Dermis blood vessel endothelial cell (primary cell): ENCODE measurements around the gene SHLD1. TPM values are rescaled to one million over a fixed set of nuclear protein-coding genes. Genes with fewer than 3 reads are reported as not detected.

Experiments used
- DNase-seq: peaks from one replicate; pipeline ENCODE4 v3.0.0; 2010
- total RNA-seq: library from RNA; depleted of rRNA; stranded (reverse); fragments of >200 nt; gene quantifications from 2 replicates; pipeline ENCODE4 v1.2.3, GENCODE V29; 2014

SHLD1 gene
- total RNA-seq, 1 donor from 2014 or later, result 3.4 TPM

DNA sequence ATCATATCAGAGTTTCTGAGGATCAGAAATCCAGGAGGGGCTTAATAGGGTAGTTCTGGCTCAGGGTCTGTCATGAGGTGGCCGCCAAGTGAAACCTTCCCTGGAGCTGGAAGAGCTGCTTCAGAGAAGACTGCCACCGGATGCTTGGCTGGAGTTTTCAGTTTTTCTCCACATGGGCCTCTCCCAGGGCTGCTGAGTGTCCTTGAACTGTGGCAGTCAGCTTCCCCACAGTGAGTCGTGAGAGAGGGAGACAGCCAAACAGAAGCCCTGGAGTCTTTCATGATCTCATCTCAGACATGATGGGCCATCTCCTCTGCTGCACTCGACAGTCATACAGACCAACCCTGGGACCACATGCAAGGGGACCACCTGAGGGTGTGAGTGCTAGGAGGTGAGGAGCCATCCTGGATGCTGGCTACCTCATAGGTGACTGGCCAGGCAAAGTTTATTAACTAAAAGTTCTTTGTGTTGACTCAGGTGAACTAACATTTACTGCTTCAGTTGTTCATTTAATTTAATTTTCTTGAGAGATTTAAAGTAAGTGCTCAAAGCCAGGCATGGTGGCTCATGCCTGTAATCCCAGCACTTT is 71.5 kb downstream of the SHLD1 start:
- no peak for DNase-seq

DNA sequence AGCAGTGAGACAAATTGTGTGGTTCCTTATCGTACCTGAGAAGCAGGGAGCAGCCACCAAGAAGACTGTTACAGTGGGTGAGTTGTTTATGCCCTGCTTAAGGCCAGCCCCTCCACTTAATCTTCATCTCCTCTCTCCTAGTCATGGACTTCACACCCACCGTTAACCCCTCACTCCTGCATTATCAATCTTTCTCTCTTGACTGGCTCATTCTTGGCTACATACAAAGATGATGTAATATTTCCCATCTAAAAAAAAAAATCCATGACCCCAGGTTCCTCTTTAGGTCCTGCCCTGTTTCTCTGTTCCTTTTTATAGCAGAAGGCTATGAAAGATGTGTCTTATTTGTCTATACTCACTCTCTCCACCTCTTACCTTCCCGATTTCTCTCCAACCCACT is 72.4 kb downstream of the SHLD1 start:
- DNase-seq, result no peak

DNA sequence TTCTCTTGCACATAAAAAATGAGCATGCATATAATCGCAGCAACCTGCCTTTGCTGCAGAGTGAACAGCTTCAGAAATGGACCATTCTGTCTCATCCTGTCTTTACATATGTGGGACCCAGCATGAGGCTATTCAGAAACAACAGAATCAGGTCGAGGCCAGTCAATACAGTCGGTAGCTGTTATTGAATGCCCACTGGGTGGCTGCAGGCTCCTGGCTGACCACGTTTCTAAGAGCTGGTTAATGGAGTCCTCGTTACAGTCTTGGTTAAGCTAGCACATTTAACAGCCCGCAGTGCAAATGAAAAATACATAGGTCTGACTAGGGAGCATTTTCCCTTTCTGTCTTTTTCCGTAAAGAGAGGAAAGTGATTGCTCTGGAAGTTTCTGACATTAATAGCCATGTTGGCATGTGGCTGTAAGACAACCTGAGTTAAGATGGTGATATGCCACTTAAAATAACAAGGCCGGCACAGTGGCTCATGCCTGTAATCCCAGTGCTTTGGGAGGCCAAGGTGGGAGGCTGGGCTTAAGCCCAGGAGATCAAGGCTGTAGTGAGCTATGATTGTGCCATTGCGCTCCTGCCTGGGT is 75.0 kb downstream of the SHLD1 start:
- no peak for DNase-seq

DNA sequence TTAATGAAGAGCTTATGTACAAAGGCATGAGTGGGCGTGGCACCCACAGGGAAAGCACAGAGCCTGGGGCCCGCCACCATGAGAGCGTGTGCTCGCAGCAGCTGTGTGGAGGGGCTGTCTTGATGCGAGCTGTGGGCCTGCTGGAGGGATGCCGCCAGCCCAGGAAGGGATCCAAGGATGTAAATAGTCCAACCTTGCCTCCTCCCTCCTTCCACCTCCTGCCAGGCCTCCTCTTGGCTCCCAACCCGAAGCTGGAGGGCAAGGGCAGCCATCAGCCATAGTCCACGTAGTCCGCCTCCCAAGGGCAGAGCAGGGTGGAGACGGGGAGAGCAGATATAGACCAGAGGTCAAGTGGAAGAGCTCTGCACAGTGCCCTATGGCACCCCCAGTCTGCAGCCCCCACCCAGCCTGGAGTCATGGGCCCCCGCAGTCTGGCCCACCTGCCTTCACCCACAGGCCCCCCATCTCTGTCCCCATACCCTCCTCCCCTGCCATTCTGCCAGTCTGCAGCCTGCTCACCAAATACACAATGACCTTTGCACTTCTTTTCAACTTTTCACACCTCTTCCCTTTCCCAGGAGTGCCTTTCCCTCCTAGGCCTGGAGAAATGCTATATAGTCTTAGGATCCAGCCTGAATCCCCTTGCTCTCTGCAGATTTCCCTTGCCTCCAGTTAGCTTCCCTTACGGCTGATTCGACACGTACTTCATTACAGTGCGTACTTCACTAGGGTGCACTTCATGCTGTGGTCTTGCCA is 77.1 kb downstream of the SHLD1 start:
- no peak for DNase-seq

DNA sequence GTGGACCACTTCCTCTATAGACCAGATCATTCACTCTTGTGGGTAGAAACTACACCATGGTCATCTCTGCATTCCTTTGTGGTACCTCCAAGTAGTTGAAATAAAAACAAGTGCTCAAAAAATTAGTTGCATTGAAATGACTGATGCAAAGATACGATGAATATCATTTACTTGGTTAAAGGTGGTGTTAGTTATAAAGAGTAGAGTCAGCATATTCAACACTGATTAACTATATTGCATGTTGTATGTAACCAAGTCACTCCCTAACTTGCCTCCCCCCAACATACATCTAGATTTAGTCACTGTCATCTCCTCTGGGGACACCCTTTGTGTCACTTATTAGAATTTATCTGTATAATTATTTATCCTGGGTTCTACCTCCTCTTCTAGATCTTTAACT is 77.7 kb downstream of the SHLD1 start:
- no peak for DNase-seq

DNA sequence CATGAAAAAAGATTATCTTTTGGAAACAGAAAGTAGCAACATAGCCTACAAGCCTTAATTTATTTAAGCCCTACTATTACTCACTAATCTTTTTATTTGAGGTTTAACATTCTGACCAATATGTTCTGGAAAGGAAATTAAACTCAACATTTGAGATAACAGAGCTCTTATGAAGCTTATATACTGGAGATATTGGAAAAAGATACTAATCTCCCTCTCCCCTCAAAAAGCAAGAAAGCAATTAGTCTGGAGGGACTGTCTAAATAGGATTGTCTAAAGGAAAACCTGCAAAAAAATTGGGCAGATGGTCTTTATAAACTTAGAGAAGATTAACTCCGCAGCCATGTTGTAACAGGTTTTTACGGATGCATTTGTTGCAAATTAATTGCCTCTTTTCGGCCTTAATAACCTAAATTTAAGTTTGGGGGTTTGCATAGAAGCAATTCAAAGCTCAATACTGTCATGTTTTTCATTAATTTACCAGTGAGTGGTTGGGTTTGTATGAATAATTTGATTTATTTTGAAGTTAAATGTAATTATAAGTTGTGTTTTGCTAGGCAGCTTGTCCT is 79.1 kb downstream of the SHLD1 start:
- no peak for DNase-seq

DNA sequence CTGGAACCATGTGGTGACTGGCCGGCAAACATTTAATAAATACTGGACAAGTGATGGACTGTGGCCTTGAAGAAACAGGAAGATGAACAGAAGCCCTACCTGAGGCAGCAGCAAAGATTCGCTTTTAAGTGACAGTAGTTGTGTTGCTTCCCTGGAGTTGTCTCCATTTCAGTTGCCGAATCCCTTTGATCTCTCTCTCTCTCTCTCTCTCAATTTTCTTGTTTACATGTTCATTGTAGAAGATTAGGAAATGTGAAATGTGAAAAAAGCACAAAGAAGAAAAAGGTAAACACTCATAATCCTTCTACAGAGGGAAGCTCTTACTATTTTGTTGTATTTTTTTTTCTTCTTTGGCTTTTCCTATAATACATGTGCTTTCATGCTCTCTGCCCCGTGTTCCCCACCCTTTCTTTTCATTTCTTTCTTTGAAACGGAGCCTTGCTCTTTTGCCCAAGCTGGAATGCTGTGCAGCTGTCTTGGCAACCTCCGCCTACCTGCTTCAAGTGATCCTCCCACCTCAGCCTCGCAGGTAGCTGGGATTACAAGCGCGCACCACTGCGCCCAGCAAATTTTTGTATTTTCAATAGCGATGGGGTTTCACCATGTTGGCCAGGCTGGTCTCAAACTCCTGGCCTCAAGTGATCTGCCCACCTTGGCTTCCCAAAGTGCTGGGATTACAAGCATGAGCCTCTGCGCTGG is 81.5 kb downstream of the SHLD1 start:
- no peak for DNase-seq

DNA sequence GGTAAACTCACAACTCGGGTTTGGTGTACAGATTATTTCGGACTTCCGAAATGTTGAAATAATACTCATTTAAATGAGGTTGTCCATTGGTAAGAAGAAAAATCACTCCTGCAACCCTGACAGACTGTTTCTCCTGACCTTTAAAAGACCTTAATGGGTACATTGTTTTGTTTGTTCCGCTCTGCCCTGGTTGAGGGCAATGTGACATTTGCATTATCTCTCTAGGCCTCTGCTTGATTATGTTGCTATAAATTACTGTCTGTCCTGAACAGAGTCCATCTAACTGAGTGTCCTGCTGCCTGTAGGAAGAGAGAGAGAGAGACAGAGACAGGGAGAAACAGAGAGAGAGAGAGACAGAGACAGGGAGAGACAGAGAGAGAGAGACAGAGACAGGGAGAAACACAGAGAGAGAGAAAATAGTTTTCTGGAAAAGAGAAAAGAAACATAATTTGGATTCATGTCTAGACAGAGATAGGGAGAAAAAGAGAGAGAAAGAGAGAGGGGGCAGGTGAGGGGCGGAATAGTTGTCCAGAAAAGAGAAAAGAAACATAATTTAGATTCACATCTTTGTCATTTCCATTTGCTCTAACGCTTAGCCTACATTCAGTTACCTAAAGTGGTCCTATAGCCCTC is 83.2 kb downstream of the SHLD1 start:
- no peak for DNase-seq

DNA sequence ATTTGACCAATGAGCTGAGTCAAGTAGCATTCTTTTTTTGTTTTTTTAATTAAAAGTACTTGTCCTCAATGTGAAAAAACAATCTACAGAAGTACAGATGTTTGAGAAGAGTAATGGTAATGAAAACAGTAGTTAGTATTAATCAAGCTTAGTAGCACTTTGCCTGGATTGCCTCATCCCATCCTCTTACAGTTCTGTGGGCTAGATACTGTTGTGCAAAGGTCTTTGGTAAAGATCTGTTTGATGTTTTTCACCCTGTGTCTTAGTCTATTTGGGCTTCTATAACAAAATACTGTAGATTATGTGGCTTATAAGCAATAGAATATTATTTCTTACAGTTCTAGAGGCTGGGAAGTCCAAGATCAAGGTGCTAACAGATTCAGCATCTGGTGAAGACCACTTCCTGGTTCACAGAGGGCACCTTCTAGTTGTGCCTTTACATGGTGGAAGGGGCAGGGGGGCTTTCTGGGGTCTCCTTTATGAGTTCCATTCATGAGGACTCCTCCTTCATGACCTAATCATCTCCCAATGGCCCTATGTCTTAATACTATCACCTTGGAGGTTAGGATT is 84.3 kb downstream of the SHLD1 start:
- no peak for DNase-seq

DNA sequence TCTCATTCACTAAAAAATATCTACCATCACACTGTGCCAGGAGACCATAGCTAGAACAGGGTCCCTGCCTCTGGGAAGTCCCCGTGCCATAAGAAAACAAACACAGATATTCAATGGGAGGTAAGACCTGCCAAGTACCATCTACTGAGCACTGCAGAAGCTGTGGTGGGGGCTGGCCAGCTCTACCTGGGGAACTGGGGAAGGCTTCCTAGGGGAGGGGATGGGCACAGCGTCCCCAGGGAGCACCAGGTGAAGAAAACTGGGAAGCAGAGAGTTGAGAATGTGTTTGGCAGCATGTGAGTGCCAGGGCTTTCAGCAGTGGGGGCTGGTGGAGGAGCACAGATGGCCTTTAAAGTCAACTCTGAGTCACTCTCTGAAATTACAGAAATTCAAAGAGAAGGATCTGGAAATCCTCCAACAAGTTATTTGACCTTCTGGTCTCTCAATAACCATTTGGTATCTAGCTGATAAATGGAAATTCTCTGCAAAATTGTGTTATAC is 85.2 kb downstream of the SHLD1 start:
- peak; percentile 79 for DNase-seq

DNA sequence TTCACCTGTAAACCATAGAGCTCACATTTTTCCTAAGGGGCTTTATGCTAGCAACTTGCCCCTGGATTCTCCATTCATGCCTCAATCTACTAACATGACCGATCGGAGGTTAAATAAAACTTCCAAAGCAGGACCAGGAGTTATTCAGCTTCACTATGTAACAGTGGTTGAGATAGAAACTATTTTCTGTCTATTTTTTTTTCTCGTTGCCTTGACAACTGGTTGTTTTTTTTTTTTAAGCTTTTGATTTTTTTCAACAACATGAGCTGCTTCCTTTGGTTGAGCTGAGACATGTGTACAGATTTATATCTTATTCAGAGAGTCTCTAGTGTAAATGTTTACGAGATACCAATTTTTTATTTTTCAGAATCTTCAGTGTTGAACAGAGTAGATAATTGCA is 85.7 kb downstream of the SHLD1 start:
- DNase-seq, result peak; percentile 59

DNA sequence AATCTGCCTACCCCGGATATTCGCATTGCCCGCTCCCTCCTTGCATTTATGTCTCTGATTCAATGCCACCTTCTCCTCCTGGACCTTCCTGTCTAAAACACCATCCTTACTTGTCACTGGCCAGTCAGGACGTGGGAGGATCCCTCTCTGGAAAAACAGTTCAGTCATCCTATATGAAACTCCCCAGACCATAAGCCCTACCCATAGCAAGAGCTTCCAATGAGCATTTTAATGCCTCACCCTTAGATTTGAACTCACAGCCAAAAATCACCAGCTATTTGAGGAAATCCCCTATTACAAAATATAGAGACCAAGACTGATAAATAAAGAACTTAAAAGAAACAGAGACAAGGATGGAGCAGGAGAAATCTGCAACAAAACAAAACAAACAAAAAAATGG is 86.4 kb downstream of the SHLD1 start:
- DNase-seq, result no peak

DNA sequence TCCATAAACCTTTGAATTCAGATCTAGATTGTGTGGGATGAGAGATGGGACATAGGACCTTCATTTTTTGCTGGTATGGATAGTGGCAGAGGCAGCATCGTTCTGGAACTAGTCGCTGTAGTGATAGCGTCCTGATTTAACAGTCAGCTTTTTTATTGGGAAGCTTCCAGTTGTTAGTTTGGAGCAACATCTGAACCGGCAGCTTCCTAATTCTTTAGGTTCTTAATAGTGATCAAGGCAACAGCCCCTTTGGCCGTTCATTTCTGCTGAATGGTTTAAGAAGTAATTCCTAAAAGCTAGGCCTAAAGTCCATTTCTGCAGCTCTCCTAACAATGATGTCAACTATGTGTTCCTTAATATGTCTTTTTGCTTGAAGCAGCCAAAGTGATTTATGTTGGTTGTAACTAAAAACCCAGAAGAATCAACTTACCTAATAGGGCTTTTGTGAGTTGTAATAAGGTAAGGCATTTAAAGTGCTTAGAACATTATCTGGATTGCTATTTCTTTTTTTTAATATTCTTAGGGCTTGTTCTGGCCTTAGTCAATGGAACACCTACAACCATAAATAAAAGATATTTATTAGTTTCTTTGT is 90.3 kb downstream of the SHLD1 start:
- no peak for DNase-seq

DNA sequence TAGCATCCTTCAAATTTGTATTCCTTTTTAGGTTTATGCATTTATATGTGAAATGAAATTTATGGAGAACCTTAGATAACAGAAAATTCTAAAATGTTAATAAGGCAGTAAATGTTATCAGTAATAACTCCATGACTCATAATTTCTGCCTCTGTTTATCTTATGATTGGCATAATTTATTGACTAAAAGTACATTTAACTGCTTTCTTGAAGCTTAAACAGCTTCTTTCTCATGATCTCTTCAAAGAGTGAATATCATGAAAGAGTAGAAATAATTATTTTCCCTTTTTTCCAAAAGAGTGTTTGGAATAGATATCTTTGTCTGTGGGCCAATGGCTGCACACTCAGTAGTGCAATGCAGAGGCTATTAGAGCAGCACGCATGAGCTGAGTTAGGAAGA is 91.3 kb downstream of the SHLD1 start:
- DNase-seq, result no peak

DNA sequence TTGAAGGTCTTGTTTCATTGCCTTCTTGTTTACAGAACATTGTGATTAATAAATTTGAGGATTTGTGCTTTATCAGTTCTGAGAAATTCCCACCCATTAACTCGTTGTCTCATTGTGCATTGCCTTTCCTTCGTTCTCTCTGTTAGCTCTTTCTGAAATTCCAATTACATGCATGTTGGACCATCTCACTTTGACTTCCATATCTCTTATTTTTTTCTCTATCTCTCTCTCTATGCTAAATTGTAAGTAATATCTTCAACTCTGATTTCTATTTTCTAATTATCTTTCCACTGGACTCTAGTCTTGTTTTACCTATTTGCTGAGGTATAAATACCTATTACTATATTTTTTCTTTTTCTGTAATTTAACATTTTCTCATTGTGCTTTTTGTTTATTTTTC is 92.3 kb downstream of the SHLD1 start:
- DNase-seq, result no peak

DNA sequence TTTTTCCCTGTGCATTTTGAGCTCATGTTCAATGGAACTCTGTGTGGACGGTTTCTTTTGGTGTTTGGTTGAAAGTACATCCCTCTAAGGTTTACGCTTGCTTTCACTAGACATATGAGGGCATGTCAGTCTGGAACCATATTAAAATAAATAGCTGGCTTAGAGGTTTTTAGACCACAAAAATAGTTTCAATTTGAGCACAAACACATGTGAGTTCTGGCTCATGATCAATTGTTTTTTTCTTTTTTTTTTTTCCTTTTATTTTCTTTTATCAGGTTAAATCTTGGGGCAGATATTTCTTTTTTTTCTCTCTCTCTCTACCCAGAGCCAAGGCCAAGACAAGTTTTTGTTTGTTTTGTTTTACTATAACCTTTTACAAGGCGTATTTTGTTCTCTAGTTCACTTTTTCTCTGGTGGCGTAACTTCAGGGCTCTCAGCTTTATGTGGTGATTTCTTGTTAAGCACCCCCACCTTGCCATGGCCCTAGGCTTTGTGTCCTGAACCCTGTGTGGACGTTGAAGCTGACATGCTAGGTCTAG is 92.9 kb downstream of the SHLD1 start:
- DNase-seq, result no peak

DNA sequence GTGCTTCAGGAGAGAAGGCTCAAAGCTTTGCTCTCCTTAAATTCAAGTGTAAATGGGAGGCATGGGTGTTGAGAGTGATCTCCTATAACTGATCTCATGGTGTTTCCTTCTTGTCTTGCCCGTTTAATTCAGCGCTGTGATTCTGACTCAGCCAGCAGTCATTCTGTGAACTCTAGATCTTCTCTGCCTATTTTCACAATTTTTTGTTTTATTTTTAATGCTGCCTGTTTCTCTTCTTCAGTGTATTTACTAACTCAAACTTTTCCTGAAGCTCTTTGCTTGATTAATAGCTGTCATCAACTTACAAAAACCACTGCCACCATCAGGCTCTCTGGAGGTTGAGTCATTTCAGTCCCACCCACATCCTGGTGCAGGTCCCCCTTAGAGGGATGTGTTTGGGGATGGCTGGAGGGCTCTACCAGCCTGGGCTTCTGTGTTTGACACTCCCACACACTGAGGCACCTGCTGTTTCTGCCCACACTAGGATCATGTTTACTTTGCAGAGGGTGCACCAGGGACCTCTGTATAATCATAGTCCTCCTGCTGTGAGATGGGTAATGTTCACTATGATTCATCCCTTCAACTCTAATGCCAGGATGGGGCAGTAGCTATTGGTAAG is 94.0 kb downstream of the SHLD1 start:
- no peak for DNase-seq

DNA sequence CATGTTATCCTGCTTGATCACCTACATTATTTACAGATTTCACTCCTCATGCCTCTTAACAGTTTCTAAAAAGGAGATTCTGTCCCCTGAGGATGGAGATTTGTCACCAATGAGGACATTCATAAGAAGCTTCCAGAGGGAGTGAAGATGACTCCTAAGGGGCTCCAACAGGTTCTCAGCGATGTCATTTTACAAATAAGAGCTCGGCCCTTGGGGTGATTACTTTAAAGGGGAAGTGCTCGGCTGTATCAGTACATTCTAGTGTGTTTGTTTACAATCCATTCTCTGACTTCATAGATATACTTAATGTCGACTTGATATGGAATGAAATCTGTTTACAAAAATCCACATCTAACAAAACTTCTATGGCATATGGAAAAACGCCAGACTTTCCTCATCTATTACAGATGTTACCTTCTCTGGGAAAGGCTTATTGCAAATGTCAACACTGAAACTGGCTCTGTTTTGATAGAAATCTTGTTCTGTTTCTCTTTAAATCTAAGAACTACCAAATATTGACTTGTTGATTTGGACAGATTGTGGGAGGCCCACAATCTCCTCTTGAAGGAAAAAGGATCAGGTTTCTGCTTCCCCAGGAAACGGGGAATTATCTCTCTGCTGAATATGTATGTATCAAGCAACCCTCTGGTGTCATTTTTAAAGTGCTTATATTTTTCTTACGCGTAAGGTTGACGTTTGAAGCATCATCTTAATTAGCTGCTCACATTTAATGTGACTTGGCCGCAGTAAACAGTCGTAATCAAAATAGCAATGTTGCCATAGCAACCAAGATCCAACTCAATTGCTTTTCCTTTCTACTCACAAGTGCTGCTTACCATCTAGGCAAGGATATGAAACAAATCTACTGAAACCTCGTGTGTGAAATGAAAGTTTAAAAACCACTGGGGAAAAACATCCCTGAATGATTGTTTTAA is 95.7 kb downstream of the SHLD1 start:
- peak; percentile 32 for DNase-seq

DNA sequence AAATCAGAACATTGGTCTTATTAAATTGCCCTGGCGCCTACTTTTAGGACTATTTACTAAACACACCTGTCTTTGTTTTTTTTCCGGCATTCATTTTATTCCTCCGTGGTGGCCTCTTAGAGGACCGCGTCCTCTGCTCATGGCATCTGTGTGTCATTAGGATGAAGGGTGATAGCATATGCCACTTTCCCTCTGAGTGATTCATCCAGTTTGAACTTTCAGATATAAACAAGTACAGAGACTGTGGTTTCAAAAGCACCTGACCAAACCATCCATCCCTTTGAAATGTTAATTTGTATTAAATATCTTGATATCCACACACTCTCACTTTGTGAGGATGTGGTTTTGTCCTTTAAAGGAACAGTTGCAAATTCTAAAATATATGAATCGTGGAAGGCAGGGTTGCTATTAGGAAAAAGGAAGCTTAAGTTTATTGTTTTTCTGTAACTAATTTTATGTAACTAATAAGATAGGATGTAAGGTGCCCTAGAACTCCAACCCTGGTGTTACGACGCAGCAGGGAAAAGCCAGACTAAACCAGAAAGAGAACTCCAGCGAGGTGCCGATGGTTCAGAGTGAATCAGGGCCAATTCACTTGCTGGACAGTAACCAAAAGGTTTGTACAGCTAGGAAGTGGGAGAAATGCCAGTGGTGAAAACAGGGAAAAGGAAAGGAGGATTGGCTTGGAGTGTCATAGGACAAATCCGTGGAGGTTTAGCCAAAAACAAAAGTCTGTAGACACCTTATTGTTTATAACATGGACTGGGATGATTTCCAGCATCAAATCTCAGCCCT is 98.7 kb downstream of the SHLD1 start:
- DNase-seq, result peak; percentile 15
